GM21576 (cell line): ENCODE results near the gene UBE2J2.

Experiments
- ATAC-seq: cut with Tn5 transposase; IDR thresholded peaks from one replicate; pipeline ENCODE4 v1.9.1; 2021; ENCODE audit warnings: mild to moderate bottlenecking, moderate library complexity; ENCODE audit not compliant: unreplicated experiment

UBE2J2 gene

GRCh38 chr1:1242461-1243265 is 31.0 kb downstream of the UBE2J2 start:
- no peak for ATAC-seq

DNA sequence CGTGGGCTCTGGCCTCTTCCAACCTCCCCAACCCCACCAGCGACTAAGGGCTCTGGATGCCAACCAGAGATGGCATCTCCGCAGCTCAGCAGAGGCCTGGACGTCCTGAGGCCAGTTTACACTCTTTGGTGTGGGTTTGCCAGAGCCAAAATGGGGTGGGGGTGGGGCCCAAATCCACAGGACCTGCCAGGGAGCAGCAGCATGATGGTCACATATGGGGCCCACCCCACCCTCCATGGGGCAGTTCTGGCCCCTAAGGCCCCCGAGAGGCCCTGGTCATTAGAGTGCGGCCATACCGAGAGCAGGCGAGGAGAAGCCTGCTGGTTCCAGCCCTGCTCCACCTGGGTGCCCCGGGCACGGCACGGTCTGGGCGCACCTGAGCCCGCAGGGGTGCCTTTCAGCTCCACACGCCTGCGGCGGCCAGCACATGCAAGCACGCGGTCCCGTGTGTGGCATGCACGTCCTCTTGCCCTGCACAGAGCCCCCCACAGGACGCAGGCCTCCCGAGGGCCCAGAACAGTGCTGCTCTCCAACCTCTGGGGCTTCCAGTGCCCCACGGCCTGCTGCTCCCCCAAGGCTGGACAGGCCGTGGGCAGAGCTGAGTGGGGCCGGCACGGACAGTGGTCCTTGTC is 31.9 kb downstream of the UBE2J2 start:
- ATAC-seq: no peak

- ATAC-seq: no peak
These were observed 32.6 kb downstream of the UBE2J2 start for GRCh38 chr1:1240822-1241587.

DNA sequence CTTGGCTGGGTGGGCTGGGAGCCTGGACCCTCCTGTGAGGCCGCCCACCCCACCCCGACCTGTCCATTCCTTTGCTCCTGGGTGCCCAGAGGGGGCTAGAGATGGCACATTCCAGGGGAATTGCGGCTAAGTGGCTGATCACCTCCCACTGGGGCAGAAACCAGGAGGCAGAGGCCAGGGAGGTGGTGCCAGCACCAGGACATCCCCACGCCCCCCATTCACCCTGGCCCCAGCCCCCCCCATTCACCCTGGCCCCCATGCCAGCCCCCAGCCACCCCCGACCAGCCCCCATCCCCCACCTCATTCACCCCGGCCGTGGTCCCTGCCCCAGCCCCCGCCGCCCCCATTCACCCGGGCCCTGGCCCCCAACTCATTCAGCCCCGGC is 33.3 kb downstream of the UBE2J2 start:
- ATAC-seq: no peak

- ATAC-seq: no peak
These were observed 33.9 kb downstream of the UBE2J2 start for GRCh38 chr1:1239614-1240347.

- ATAC-seq: no peak
These were observed 34.4 kb downstream of the UBE2J2 start for GRCh38 chr1:1239227-1239613.

GRCh38 chr1:1238702-1239178 is 34.9 kb downstream of the UBE2J2 start:
- ATAC-seq: no peak

GRCh38 chr1:1237874-1238701 is 35.6 kb downstream of the UBE2J2 start:
- ATAC-seq: no peak

DNA sequence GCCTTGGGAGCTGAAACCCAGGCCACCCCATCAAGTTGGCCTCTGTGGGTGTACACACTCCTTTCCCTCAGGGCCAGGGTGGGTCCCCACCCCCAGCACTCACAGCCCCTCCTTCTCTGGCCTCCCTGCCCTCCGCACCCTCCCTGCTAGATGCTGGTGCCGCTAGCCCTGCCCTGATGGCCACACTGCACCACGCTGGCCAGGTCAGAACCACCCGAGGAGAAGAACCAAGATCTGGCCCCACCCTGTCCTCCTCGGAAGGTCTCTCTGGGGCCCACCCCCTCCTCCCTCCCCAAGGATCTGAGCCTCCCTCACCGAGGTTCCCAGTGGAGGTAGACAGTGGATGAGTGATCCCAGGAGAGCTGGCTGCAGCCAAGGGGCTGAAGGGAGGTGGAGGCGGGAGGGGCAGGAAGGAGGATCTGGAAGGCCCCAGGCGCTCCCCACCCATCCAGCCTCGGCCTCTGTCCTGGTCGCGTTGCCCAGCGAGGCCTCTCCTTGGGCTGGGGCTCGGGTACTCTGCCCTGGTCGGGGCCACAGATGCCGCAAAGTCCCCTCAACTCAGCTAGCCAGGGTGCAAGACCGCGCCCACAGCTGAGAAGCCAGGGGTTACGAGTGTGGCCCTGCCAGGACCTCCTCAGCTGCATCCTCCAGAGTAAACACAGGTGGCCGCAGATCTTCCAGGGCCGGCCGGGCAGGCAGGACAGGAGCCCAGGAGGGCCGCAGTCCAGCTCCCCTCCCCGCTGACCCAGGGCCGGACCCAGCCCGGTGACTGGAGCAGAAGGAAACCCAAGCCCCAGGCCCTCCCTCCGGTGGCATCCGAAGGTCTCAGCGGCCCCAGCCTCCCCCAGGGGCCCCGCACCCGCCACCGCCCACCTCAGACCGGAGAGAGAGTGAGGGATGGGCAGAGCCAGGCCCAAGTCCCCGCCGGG is 36.4 kb downstream of the UBE2J2 start:
- ATAC-seq: no peak

DNA sequence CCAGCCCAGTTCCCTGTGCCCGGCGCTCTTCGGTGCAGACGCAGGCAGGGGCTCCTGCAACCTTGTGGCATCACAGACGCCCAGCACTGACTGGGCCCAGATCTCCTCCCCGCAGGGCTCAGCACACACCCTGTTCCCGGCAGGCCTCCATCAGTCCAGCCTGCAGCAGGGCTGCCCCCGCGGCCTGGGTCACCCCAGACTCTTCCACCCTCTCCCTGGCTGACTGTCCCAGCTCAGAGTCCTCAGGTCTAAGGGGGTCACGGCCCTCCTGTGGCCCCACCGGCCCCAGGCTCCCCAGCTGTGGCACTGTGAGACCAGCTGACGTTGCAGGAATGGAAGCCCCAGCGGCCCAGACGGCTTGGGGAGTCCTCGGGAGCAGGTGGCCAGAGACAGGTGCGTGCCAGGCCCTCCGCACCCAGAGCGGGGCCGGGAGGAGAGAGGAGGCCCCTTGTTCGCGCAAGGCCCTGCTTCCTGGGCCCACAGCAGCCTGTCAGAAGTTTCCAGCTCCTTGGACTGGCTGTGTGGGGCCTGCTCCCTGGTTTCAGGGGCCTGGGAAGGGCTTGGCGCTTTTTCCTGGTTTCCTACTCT is 37.4 kb downstream of the UBE2J2 start:
- no peak for ATAC-seq

- ATAC-seq: no peak
These were observed 38.5 kb downstream of the UBE2J2 start for GRCh38 chr1:1235016-1235744.

GRCh38 chr1:1234180-1234808 is 39.4 kb downstream of the UBE2J2 start:
- ATAC-seq: no peak

DNA sequence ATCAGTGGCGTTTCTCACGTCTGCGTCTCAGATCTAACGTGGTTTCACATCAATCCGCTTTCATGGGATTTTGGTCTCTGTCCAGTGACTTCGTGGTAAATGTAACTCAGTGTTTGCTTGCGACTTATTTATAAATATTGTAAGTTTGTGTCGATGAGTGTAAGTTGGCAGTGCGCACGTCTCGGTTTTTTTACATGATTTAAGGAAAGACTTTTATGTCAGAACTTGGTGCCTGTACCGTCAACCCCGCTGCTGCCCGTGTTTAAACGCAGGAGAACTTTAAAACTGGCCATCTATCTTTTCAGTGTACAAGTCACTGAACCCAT is 40.1 kb downstream of the UBE2J2 start:
- ATAC-seq: no peak

- no peak for ATAC-seq
These were observed 40.7 kb downstream of the UBE2J2 start for GRCh38 chr1:1232796-1233566.

DNA sequence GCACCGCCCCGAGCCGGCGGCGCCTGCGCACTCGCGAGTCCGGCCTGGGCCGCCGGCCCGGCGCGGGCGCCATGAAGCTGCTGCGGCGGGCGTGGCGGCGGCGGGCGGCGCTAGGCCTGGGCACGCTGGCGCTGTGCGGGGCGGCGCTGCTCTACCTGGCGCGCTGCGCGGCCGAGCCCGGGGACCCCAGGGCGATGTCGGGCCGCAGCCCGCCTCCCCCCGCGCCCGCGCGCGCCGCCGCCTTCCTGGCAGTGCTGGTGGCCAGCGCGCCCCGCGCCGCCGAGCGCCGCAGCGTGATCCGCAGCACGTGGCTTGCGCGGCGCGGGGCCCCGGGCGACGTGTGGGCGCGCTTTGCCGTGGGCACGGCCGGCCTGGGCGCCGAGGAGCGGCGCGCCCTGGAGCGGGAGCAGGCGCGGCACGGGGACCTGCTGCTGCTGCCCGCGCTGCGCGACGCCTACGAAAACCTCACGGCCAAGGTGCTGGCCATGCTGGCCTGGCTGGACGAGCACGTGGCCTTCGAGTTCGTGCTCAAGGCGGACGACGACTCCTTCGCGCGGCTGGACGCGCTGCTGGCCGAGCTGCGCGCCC is 41.4 kb downstream of the UBE2J2 start, which contains the start of gene B3GALT6:
Gene B3GALT6 (plus strand): TSS at position 30 of the 588 bp plus-strand sequence. CDS start 42 bp downstream, at position 72.
- ATAC-seq: no peak

DNA sequence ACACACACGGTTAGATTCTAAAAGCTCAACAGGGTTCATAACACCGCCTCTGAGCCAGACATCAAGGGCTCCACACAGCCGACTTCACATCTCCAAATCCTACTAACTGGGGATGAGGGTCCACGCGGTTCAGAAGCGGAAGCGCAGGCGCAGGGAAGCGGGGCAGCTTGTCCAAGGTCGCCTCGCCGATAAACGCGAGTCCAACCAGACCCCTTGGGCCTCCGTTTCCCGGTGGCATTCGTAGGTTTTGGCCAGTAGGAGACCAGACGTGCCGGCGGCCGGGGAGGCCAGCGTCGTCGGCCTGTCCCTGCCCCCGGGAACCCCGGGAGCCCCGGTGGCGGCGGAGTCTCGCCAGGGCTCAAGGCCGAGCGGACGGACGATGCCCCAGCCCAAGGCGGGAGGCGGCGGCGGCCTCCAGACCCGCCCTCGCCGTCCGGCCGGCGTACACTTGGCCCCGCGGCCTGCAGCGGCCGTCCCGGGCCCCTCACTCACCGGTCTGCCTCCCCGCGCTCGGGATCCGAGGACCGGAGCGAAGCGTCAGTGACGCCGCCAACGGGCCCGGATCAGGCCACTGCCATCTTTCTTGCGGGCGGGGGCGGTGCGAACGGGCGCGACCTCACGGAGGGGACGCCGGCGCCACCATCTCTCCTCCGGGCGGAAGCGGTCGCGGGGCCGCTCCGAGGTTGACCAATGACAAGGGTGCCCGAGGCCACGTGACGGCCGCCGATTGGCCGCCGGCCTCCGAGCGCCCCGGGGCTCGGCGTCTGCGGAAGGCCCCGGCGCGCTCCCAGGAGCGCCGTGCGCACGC is 42.0 kb downstream of the UBE2J2 start, which contains the start of gene SDF4:
Gene SDF4 (minus strand): TSS at position 602 of the 808 bp plus-strand sequence. CDS start 3,229 bp downstream, outside the sequence.
- ATAC-seq: peak; percentile 82
